Body of pancreas (tissue), 4 donors: ENCODE data around the gene ANXA6. TPM values are rescaled to one million over a fixed set of nuclear protein-coding genes. Genes with fewer than 3 reads are reported as not detected.

ENCODE experiments used
- ATAC-seq: fragments of 150-250 bp; one replicate; pipeline ENCODE4 v1.9.1; 2016
- DNase-seq, 4 donors: peaks; one replicate each; pipeline ENCODE4 v3.0.0-alpha.2; 2019
- H3K27ac ChIP-seq, 4 donors: fragments of 200-600 bp; sonication (generic); 1 replicate in 3 of 4; 2 replicates in 1 of 4; pipeline versions ENCODE4 v1.5.1 to v1.6.1; 2016 to 2019; ENCODE audit warnings: mild to moderate bottlenecking in 1 of 4, mixed read lengths in 1 of 4, moderate library complexity in 1 of 4
- H3K27me3 ChIP-seq, 2 donors: fragments of 200-600 bp; sonication (generic); one replicate each; pipeline ENCODE4 v1.6.0; 2016; ENCODE audit warnings: mild to moderate bottlenecking in 1 of 2
- H3K36me3 ChIP-seq, 2 donors: fragments of 200-600 bp; sonication (generic); replicated peaks in 1 of 2; 2 replicates each; pipeline ENCODE4 v1.5.1; 2016; ENCODE audit warnings: low read depth in 2 of 2; ENCODE audit not compliant: insufficient read depth in 1 of 2
- H3K4me1 ChIP-seq: fragments of 200-600 bp; sonication (generic); one replicate; pipeline ENCODE4 v1.6.0; 2016
- H3K4me3 ChIP-seq, 2 donors: fragments of 200-600 bp; sonication (generic); 1 replicate in 1 of 2; 2 replicates in 1 of 2; pipeline ENCODE4 v1.5.1; 2016 to 2019
- H3K9me3 ChIP-seq, 3 donors: fragments of 200-600 bp; sonication (generic); 1 replicate in 2 of 3; 2 replicates in 1 of 3; pipeline ENCODE4 v1.5.1; 2016
- CTCF ChIP-seq, 7 experiments: fragments of 450-650 bp in 4 of 7; fragments of 200-600 bp in 3 of 7; sonication (generic) in 3 of 7; IDR thresholded peaks; one replicate each; pipeline ENCODE4 v1.5.1; 2016 to 2019; ENCODE audit warnings: antibody characterized with exemption in 7 of 7
- POLR2A ChIP-seq, 3 donors: fragments of 450-650 bp; IDR thresholded peaks; one replicate each; pipeline ENCODE4 v1.6.1; 2016; ENCODE audit warnings: antibody characterized with exemption in 3 of 3, mild to moderate bottlenecking in 2 of 3
- WGBS, 2 donors: methylation state at CpG; one replicate each; pipeline ENCODE4 v1.1.5; 2017; 5-methylcytosine and 5-hydroxymethylcytosine counted together
- intact Hi-C: fragments of 100-400 bp; cut with DNase I; formaldehyde crosslinking; loops from one replicate; pipeline ENCODE4 v1.15.1; 2023
- total RNA-seq, 2 donors: library from RNA; depleted of rRNA; stranded (reverse); fragments of >200 nt; gene quantifications; one replicate each; pipeline ENCODE4 v1.1.0, GENCODE V29; 2016

The ANXA6 gene
- total RNA-seq, 2 donors from 2014 or later = 60.3 to 60.4 TPM

GRCh38 chr5:151195622-151196021 is 38.0 kb upstream of the ANXA6 start:
- intact Hi-C loops = no loop called here

GRCh38 chr5:151192626-151193025 is 35.0 kb upstream of the ANXA6 start:
- intact Hi-C loops = no loop called here
- DNase-seq (no peak), ATAC-seq (no peak)
- Histone ChIP-seq H3K4me3 (no peak overlapping the region), H3K27me3 (no peaks in the 10 kb centered on the region), H3K36me3 (no peaks in the 10 kb centered on the region), H3K4me1 (no peaks in the 10 kb centered on the region), H3K9me3 (no peaks in the 10 kb centered on the region), H3K27ac (no peak overlapping the region)
- no peak for TF ChIP-seq POLR2A (IDR thresholded peaks at IDR 0.05)
- TF ChIP-seq CTCF (IDR thresholded peaks at IDR 0.05) = no peak

More at GRCh38 chr5:151195622-151196021, 38.0 kb upstream of the ANXA6 start:
- peaks cover 0 to under 1% of the 10 kb centered on the region in 2 donors for H3K36me3 ChIP-seq
- H3K27ac ChIP-seq = no peak overlapping the region
- WGBS, 2 donors = 87 to 96% methylated on average over 5 of the region's 5 CpGs
- TF ChIP-seq CTCF (IDR thresholded peaks at IDR 0.05) (no peak), POLR2A (IDR thresholded peaks at IDR 0.05) (no peak)
- no peak overlapping the region for H3K4me3 ChIP-seq
- ATAC-seq = no peak
- no peak for DNase-seq
- no peaks in the 10 kb centered on the region for H3K4me1 ChIP-seq
- H3K9me3 ChIP-seq = no peaks in the 10 kb centered on the region
- no peaks in the 10 kb centered on the region for H3K27me3 ChIP-seq

GRCh38 chr5:151191661-151192060 is 34.1 kb upstream of the ANXA6 start:
- ATAC-seq = no peak
- Histone ChIP-seq H3K36me3 (no peaks in the 10 kb centered on the region), H3K27me3 (no peaks in the 10 kb centered on the region), H3K9me3 (no peaks in the 10 kb centered on the region), H3K4me3 (no peak overlapping the region), H3K4me1 (no peaks in the 10 kb centered on the region), H3K27ac (no peak overlapping the region)
- 97 to 100% methylated on average over 1 of the region's 1 CpG for WGBS, 2 donors
- no peak for TF ChIP-seq POLR2A (IDR thresholded peaks at IDR 0.05)
- TF ChIP-seq CTCF (IDR thresholded peaks at IDR 0.05) = no peak
- intact Hi-C loops = no loop called here
- DNase-seq = no peak

GRCh38 chr5:151189151-151189550 is 31.6 kb upstream of the ANXA6 start:
- H3K36me3 ChIP-seq = peaks cover 0 to 1% of the 10 kb centered on the region in 2 donors
- 74 to 76% methylated on average over 2 of the region's 2 CpGs for WGBS, 2 donors
- no peak overlapping the region for H3K4me3 ChIP-seq
- H3K27ac ChIP-seq = no peak overlapping the region
- no peak for ATAC-seq
- intact Hi-C loops = no loop called here
- no peak for DNase-seq
- H3K9me3 ChIP-seq = no peaks in the 10 kb centered on the region
- no peaks in the 10 kb centered on the region for H3K27me3 ChIP-seq
- no peaks in the 10 kb centered on the region for H3K4me1 ChIP-seq
- TF ChIP-seq CTCF (IDR thresholded peaks at IDR 0.05) (no peak), POLR2A (IDR thresholded peaks at IDR 0.05) (no peak)

GRCh38 chr5:151186538-151186937 is 29.0 kb upstream of the ANXA6 start:
- intact Hi-C loops = no loop called here
- TF ChIP-seq CTCF (IDR thresholded peaks at IDR 0.05) (no peak), POLR2A (IDR thresholded peaks at IDR 0.05) (no peak)
- no peak for ATAC-seq
- peaks cover 0 to 1% of the 10 kb centered on the region in 2 donors for H3K36me3 ChIP-seq
- no peaks in the 10 kb centered on the region for H3K9me3 ChIP-seq
- 69 to 79% methylated on average over 4 of the region's 4 CpGs for WGBS, 2 donors
- no peak overlapping the region for H3K4me3 ChIP-seq
- H3K27ac ChIP-seq = no peak overlapping the region
- no peak for DNase-seq
- H3K4me1 ChIP-seq = no peaks in the 10 kb centered on the region
- H3K27me3 ChIP-seq = no peaks in the 10 kb centered on the region
